CD4-positive, alpha-beta T cell treated with Interleukin-2 at 100 ng/mL for 4 hours (primary cell): ENCODE results near the gene SERPING1.

Experiments used
- DNase-seq: peaks from one replicate; pipeline ENCODE4 v3.0.0-alpha.2; 2020; ENCODE audit warnings: low spot score

The SERPING1 gene

GRCh38 chr11:57638005-57638781 is 40.7 kb downstream of the SERPING1 start:
- DNase-seq: no peak

GRCh38 chr11:57638811-57639320 is 41.4 kb downstream of the SERPING1 start:
- no peak for DNase-seq

GRCh38 chr11:57639321-57640067 is 42.0 kb downstream of the SERPING1 start:
- no peak for DNase-seq

GRCh38 chr11:57640068-57640800 is 42.7 kb downstream of the SERPING1 start:
- DNase-seq: no peak

- DNase-seq: peak; percentile 46
These were observed 43.7 kb downstream of the SERPING1 start for GRCh38 chr11:57641011-57641807.

GRCh38 chr11:57643802-57644201 is 46.3 kb downstream of the SERPING1 start:
- no peak for DNase-seq

- DNase-seq: peak; percentile 93
These were observed 47.5 kb downstream of the SERPING1 start for GRCh38 chr11:57644748-57645688.

GRCh38 chr11:57645689-57646085 is 48.2 kb downstream of the SERPING1 start:
- DNase-seq: no peak

GRCh38 chr11:57646194-57646798 is 48.8 kb downstream of the SERPING1 start:
- DNase-seq: no peak

GRCh38 chr11:57646799-57647303 is 49.4 kb downstream of the SERPING1 start:
- DNase-seq: no peak

GRCh38 chr11:57647372-57647771 is 49.9 kb downstream of the SERPING1 start:
- DNase-seq: no peak

- DNase-seq: no peak
These were observed 50.7 kb downstream of the SERPING1 start for GRCh38 chr11:57647960-57648800.

GRCh38 chr11:57648801-57649735 is 51.6 kb downstream of the SERPING1 start:
- no peak for DNase-seq

- DNase-seq: peak; percentile 72
These were observed 52.6 kb downstream of the SERPING1 start, which contains the start of gene YPEL4 for GRCh38 chr11:57649826-57650738. Gene YPEL4, minus strand, starts transcription at chr11:57649912. Its CDS starts 2,805 bp downstream, at chr11:57647107.

- DNase-seq: no peak
These were observed 53.2 kb downstream of the SERPING1 start for GRCh38 chr11:57650739-57651090.

- DNase-seq: no peak
These were observed 53.9 kb downstream of the SERPING1 start for GRCh38 chr11:57651408-57651807.

GRCh38 chr11:57652230-57652629 is 54.7 kb downstream of the SERPING1 start:
- peak; percentile 29 for DNase-seq
